ENCODE results near the gene SLC31A1.
"Not testable (repeated sequence)": the region's sequence is repeated elsewhere in the genome, so short reads cannot be mapped to it uniquely, and the experiment has no call there.

SLC31A1 gene

GRCh38 chr9:113220467-113221002 is 809 bp upstream of the SLC31A1 start:
- no peak for DNase-seq (ENCODE audit: low read depth)

DNA sequence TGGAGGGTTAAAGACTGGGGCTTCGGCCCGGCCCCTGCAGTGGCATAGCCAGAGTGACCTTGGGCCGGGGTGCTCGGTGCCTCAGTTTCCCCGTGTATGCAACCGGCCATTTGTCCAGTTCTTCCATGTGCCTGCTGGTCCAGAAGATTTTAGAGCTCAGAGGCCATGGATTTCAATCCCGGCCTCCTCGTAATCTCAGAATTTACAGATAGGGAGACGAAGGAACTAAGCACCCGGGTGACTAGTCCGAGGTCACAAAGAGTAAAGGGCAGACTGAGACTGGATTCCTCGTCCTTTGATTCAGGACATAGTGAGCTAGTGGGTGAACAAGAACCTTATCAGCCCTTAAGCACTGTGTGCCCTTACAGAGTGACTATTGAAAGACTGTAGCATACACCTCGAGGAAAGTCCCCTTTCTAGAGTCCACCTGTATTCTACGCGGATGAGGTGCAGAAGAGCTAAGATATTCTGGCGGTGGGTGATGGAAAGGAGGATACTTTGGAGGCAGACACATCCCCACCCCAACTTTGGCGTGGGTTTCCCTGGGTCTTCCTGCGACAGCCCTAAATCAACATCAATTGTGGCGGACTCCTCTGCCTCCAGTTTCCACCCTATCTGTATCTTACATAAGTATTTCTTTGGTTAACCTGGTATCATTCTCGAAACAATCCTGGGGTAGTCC is 597 bp downstream of the SLC31A1 start:
- peak; percentile 11 for DNase-seq (ENCODE audit: low read depth)

- no peak for DNase-seq (ENCODE audit: low read depth)
Observed at GRCh38 chr9:113222482-113222841, 1.1 kb downstream of the SLC31A1 start.

DNA sequence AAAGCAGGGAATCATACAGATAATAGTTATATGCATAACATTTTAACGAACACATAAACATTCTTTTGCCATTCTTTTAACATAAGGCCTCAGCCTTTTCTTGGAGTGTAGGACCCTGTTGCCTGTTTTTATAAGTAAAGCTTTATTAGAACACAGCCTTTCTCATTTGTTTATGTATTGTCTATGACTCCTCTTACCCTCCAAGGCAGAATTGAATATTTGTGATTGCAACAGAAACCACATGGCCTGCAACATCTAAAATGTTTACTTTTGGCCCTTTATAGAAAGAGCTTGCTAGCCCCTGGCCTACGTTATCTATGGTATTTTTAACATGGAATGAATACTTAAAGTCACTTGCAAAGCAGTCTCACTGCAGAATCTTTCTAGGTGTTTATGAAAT is 2.6 kb downstream of the SLC31A1 start:
- DNase-seq (ENCODE audit: low read depth): no peak

DNA sequence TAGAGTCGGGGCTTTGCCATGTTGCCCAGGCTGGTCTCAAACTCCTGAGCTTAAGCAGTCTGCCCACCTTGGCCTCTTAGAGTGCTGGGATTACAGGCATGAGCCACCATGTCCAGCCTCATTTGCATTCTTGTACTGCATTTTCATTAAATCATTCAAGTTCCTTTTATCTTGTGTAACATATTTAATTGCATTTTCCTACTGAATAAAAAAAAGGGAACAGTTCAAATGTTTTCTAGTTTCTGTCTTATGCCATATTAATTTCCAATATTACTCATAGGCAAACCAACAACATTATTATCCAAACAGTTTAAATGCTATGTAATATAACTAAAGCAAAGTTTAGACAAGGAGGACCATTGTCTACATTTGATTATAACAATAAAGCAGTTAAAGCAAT is 6.1 kb downstream of the SLC31A1 start:
- no peak for DNase-seq (ENCODE audit: low read depth)

DNA sequence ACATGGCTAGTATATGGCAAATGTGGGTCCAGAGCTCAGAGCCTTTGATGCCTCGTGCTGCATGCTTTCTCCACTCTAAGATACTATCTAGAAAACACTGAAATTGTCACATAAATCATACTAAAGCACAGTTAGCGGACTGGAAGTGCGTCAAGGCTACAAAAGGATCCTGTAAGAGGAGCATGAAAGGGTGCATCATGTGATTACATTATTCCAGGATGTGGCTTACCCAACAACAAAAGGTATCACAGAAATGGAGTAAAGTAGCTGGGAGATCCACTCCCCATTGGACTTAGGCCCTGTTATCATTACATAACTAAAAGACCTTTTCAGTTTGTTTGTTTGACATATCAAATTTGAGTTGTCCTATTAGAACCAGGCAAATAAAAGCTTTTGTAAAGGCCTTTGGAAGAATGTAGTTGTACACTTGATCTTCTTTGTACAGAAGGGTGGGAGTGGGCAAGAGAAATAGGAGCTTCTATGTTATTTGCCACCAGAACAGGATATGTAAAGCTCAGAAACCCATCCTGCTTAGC is 6.9 kb downstream of the SLC31A1 start:
- no peak for DNase-seq (ENCODE audit: low read depth)

DNA sequence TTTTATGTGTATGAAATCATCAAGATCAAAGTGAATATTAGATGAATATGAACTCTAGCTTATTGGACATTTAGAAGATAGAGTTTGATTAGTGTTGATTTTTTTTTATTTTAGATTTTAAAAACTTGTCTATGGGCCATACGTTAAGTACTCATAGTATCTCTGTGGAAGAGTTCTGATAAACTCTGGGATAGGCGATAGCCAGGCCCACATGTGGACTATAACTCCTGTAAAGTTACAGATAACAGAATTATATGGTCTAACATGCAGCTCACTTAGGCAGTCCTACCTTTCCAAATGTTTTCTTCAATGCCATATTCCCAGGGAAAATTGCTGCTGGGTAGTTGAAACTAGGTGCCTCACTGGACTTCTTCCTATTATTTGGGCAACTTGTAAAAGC is 10.4 kb downstream of the SLC31A1 start:
- no peak for DNase-seq (ENCODE audit: low read depth)

DNA sequence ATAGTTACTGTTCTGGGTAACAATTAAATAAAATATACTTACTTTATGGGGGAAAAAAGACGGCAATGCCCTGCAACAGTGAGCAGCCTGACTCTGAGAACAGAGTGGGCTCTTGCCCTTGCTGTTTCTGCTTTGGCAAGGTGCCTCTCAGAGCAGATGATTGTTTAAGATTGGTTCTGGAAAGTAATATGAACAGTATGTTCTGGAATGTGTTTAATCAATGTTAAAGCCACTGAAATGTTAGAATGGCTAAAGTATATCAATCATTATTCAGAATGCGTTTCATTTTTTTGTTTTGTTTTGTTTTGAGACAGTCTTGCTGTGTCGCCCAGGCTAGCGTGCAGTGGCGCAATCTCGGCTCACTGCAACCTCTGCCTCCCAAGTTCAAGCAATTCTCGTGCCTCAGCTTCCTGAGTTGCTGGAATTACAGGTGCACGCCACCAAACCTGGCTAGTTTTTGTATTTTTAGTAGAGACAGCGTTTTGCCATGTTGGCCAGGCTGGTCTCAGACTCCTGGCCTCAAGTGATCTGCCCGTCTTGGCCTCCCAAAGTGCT is 14.4 kb downstream of the SLC31A1 start:
- not testable (repeated sequence) for DNase-seq (ENCODE audit: low read depth)

DNA sequence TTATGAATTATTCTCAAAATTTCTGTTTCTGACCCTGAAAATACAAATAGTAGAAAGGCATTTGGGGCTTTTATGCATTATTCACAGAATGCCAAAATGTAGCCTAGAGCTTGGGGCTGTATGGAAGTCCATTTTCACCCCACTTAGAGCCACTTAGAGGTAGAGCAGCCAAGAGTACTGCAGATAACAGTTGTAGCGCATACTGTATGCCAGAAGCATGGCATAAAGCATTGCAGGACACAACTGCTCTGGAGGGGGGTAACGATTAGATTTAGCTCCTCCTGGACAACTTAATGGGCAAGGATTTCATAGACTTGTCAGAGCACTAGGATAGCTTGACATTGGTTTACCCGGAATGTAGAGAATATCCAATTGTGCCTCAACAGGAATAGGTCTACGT is 15.7 kb downstream of the SLC31A1 start:
- no peak for DNase-seq (ENCODE audit: low read depth)

DNA sequence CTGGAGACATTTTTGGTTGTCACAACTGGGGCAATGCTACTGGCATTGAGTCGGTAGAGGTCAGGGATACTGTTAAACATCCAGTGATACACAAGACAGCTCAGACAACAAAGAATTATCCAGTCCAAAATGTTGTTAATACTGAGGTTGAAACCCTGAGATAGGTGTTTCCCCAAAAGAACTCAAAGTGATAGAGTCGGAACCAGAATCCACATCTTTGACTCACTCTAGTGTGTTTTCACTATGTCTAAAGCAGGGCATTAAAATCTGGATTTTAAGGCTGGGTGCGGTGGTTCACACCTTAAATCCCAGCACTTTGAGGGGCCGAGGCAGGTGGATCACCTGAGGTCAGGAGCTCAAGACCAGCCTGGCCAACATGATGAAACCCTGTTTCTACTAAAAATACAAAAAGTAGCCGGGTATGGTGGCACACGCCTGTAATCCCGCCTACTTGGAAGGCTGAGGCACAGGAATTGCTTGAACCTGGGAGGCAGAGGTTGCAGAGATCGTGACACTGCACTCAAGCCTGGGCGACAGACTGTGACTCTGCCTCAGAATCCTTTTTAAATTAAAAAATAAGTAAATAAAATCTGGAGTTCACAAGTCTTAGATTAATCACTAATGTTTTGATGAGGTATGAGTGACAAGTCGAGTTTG is 17.0 kb downstream of the SLC31A1 start:
- no peak for DNase-seq (ENCODE audit: low read depth)

- DNase-seq (ENCODE audit: low read depth): no peak
Observed at GRCh38 chr9:113238859-113239232, 17.5 kb downstream of the SLC31A1 start.

- DNase-seq (ENCODE audit: low read depth): no peak
Observed at GRCh38 chr9:113241161-113241560, 19.8 kb downstream of the SLC31A1 start.

- no peak for DNase-seq (ENCODE audit: low read depth)
Observed at GRCh38 chr9:113244556-113244955, 23.2 kb downstream of the SLC31A1 start.

DNA sequence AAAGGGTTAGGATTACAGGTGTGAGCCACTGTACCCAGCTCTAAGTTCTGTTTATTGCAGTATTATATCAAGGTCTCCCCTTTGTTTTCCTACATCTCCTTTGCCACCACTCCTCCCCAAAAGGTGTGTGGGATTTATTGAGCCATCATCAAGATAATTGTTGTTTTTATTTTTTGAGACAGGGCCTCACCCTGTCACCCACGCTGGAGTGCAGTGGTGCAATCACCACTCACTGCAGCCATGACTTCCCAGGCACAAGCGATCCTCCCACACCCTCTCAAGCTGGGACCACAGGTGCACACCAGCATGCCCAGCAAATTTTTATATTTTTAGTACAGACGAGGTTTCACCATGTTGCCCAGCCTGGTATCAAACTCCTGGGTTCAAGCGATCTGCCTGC is 24.6 kb downstream of the SLC31A1 start:
- DNase-seq (ENCODE audit: low read depth): no peak

DNA sequence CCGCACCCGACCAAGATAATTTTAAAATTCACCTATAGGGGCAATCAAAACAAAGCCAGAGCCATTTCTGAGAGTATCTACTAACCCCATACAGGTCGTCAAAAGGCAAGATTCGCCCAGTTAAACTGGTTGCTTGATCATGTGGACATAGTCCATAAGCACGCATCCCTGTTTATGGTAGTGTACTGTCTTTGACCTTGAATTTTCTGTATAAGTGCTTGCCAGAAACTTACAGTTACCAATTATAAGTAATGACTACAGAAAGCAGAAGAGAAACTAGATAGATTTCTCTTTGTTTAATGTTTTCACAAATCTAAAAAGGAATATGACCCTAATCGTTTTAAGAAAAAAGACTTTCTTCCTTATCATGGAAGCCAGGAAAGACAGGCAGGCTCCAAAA is 25.6 kb downstream of the SLC31A1 start:
- no peak for DNase-seq (ENCODE audit: low read depth)

DNA sequence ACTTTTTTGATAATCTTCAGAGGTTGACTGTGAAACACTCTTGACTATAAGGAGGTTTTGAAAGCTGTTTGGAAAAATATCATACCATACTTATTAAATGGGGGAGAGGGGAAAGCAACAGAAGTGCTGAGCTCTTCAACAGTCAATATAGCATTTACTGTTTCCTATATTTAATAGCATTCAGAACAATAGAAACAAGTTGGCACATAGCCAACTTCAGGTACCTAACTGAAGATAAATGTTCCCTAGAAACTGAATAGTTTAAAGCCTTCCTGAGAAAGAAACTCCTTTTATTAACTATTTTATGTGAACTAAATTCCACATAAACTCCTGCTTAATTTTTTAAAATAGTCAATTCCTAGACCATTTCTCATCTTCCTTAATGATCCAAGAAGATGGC is 26.3 kb downstream of the SLC31A1 start:
- DNase-seq (ENCODE audit: low read depth): no peak

DNA sequence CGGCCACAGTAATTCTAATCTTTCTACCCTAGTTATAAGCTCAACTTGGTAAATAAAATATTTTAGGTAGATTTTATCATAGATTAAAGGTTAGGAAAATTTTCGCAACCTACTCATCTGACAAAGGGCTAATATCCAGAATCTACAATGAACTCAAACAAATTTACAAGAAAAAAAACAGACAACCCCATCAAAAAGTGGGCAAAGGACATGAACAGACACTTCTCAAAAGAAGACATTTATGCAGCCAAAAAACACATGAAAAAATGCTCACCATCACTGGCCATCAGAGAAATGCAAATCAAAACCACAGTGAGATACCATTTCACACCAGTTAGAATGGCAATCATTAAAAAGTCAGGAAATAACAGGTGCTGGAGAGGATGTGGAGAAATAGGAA is 28.3 kb downstream of the SLC31A1 start:
- DNase-seq (ENCODE audit: low read depth): not testable (repeated sequence)

DNA sequence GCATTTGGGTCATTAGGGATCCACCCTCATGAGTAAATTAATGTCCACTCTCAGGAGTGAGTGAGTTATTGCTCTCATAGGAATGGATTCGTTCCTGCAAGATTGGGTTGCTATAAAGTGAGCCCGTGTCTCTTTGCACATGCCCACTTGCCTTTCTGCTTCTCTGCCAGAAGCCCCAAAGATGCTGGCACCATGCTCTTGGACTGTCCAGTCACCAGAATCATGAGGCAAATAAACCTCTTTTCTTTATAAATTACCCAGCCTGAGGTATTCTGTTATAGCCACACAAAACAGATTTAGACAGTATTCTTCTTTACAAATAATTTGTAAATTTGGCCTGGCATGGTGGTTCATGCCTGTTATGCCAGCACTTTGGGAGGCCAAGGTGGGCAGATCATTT is 29.5 kb downstream of the SLC31A1 start:
- DNase-seq (ENCODE audit: low read depth): no peak

- DNase-seq (ENCODE audit: low read depth): no peak
Observed at GRCh38 chr9:113254991-113255390, 33.6 kb downstream of the SLC31A1 start.

DNA sequence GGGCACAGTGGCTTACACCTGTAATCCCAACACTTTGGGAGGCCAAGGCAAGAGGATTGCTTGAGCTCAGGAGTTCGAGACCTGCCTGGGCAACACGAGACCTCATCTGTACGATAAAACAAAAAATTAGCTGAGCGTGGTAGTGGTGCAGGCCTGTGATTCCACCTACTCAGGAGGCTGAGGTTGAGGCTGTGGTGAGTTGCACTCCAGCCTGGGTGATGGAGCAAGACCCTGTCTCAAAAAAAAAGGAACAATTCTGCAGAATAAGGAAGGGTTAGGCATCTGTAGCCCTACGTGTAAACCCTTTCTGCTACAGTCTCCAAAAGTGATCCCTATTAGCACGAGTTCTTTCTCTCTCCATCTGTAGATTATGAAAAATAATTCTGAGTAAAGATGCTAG is 34.1 kb downstream of the SLC31A1 start:
- no peak for DNase-seq (ENCODE audit: low read depth)

- no peak for DNase-seq (ENCODE audit: low read depth)
Observed at GRCh38 chr9:113257863-113258262, 36.5 kb downstream of the SLC31A1 start.

GRCh38 chr9:113258282-113258681 is 36.9 kb downstream of the SLC31A1 start:
- DNase-seq (ENCODE audit: low read depth): no peak

- no peak for DNase-seq (ENCODE audit: low read depth)
Observed at GRCh38 chr9:113261917-113262671, 40.8 kb downstream of the SLC31A1 start.

All from HS-27A (cell line).